CD4-positive, alpha-beta T cell treated with Interleukin-10 for 1 hour (primary cell): ENCODE data around the gene DCXR.

Source experiments
- DNase-seq: peaks from one replicate; pipeline ENCODE4 v3.0.0-alpha.2; 2020

Gene DCXR

GRCh38 chr17:81994593-81995462 lies 42.7 kb downstream of the DCXR start:
- DNase-seq = no peak

GRCh38 chr17:81993729-81994592 lies 43.5 kb downstream of the DCXR start:
- DNase-seq = no peak

- no peak for DNase-seq
These were observed 45.0 kb downstream of the DCXR start for GRCh38 chr17:81992306-81993102.

GRCh38 chr17:81991684-81992305 lies 45.7 kb downstream of the DCXR start:
- no peak for DNase-seq

GRCh38 chr17:81990836-81991683 lies 46.4 kb downstream of the DCXR start:
- DNase-seq = no peak

- DNase-seq = no peak
These were observed 50.2 kb downstream of the DCXR start for GRCh38 chr17:81987161-81987770.

GRCh38 chr17:81986606-81987005 lies 50.9 kb downstream of the DCXR start:
- DNase-seq = no peak
